H9 (cell line): Measurements from ENCODE around the gene PIK3CD. TPM values are rescaled to one million over a fixed set of nuclear protein-coding genes. Genes with fewer than 3 reads are reported as not detected.

Source experiments
- DNase-seq: peaks from one replicate; pipeline ENCODE4 v3.0.0-alpha.2; 2017
- H2AFZ ChIP-seq: one replicate; pipeline ENCODE4 v1.6.1; 2013; ENCODE audit warnings: mild to moderate bottlenecking, low read length, control low read depth, moderate library complexity
- H2AK5ac ChIP-seq: 2 replicates; pipeline ENCODE4 v1.6.1; 2013; ENCODE audit warnings: low read length, control low read depth, mixed read lengths; ENCODE audit not compliant: insufficient read length
- H2BK120ac ChIP-seq: one replicate; pipeline ENCODE4 v1.6.1; 2013; ENCODE audit warnings: low read depth, mild to moderate bottlenecking, low read length, control low read depth, inconsistent platforms; ENCODE audit not compliant: poor library complexity, severe bottlenecking
- H2BK12ac ChIP-seq: 2 replicates; pipeline ENCODE4 v1.6.1; 2013; ENCODE audit warnings: low read length, control low read depth, mixed read lengths, low read depth; ENCODE audit not compliant: insufficient read length
- H2BK15ac ChIP-seq: 2 replicates; pipeline ENCODE4 v1.6.1; 2013; ENCODE audit warnings: low read depth, low read length, control low read depth
- H2BK20ac ChIP-seq: one replicate; pipeline ENCODE4 v1.6.1; 2013; ENCODE audit warnings: low read depth, mild to moderate bottlenecking, low read length, control low read depth, inconsistent platforms; ENCODE audit not compliant: poor library complexity, severe bottlenecking
- H2BK5ac ChIP-seq: 2 replicates; pipeline ENCODE4 v1.6.1; 2013; ENCODE audit warnings: low read length, control low read depth, mixed read lengths; ENCODE audit not compliant: insufficient read length
- H3K14ac ChIP-seq: 2 replicates; pipeline ENCODE4 v1.6.1; 2013; ENCODE audit warnings: low read length, control low read depth; ENCODE audit not compliant: insufficient read depth
- H3K18ac ChIP-seq: 2 replicates; pipeline ENCODE4 v1.6.1; 2013; ENCODE audit warnings: low read depth, mild to moderate bottlenecking, mixed read lengths, low read length, control low read depth; ENCODE audit not compliant: insufficient read length
- H3K23ac ChIP-seq: 2 replicates; pipeline ENCODE4 v1.6.1; 2013; ENCODE audit warnings: low read length, control low read depth, mixed read lengths, low read depth; ENCODE audit not compliant: insufficient read length
- H3K23me2 ChIP-seq: 2 replicates; pipeline ENCODE4 v1.6.1; 2013; ENCODE audit warnings: low read depth, mild to moderate bottlenecking, mixed read lengths, low read length, control low read depth; ENCODE audit not compliant: insufficient read length, poor library complexity, severe bottlenecking
- H3K27ac ChIP-seq: 2 replicates; pipeline ENCODE4 v1.5.1; 2013; ENCODE audit warnings: low read length, control low read depth, mixed read lengths, low read depth; ENCODE audit not compliant: insufficient read length
- H3K27me3 ChIP-seq: 2 replicates; pipeline ENCODE4 v1.6.1; 2013; ENCODE audit warnings: low read length, control low read depth, inconsistent platforms; ENCODE audit not compliant: insufficient read depth
- H3K4ac ChIP-seq: 2 replicates; pipeline ENCODE4 v1.6.1; 2013; ENCODE audit warnings: low read depth, mild to moderate bottlenecking, control low read depth, inconsistent platforms, low read length, moderate library complexity
- H3K4me1 ChIP-seq: 2 replicates; pipeline ENCODE4 v1.6.1; 2013; ENCODE audit warnings: low read length, control low read depth, inconsistent platforms; ENCODE audit not compliant: insufficient read depth
- H3K4me2 ChIP-seq: 2 replicates; pipeline ENCODE4 v1.6.1; 2013; ENCODE audit warnings: low read length, control low read depth, mixed read lengths; ENCODE audit not compliant: insufficient read length, insufficient read depth
- H3K56ac ChIP-seq: 2 replicates; pipeline ENCODE4 v1.6.1; 2013; ENCODE audit warnings: low read depth, mild to moderate bottlenecking, mixed read lengths, low read length, control low read depth; ENCODE audit not compliant: insufficient read length
- H3K79me1 ChIP-seq: 2 replicates; pipeline ENCODE4 v1.6.1; 2013; ENCODE audit warnings: low read depth, mild to moderate bottlenecking, moderate library complexity, low read length, control low read depth, inconsistent platforms; ENCODE audit not compliant: insufficient read depth, poor library complexity, severe bottlenecking
- H3K79me2 ChIP-seq: 2 replicates; pipeline ENCODE4 v1.6.1; 2013; ENCODE audit warnings: low read length, control low read depth, inconsistent platforms; ENCODE audit not compliant: insufficient read depth
- H3K9ac ChIP-seq: 2 replicates; pipeline ENCODE4 v1.6.1; 2013; ENCODE audit warnings: low read length, control low read depth, mixed read lengths; ENCODE audit not compliant: insufficient read length; ENCODE audit errors: extremely low read depth
- H3K9me3 ChIP-seq: one replicate; pipeline ENCODE4 v1.6.1; 2013; ENCODE audit warnings: low read depth, low read length, inconsistent platforms; ENCODE audit not compliant: control insufficient read depth
- H3T11ph ChIP-seq: one replicate; pipeline ENCODE4 v1.6.1; 2013; ENCODE audit warnings: mild to moderate bottlenecking, low read length, control low read depth, inconsistent platforms
- H4K20me1 ChIP-seq: one replicate; pipeline ENCODE4 v1.6.1; 2013; ENCODE audit not compliant: control insufficient read depth, insufficient read length, insufficient read depth
- H4K5ac ChIP-seq: 2 replicates; pipeline ENCODE4 v1.6.1; 2013; ENCODE audit warnings: low read depth, mild to moderate bottlenecking, mixed read lengths, low read length, control low read depth; ENCODE audit not compliant: insufficient read length
- H4K8ac ChIP-seq: replicated peaks from 2 replicates; pipeline ENCODE4 v1.6.1; 2013; ENCODE audit warnings: low read length, control low read depth, mixed read lengths, low read depth; ENCODE audit not compliant: insufficient read length
- H4K91ac ChIP-seq: 2 replicates; pipeline ENCODE4 v1.6.1; 2013; ENCODE audit warnings: low read depth, mild to moderate bottlenecking, moderate library complexity, mixed read lengths, low read length, control low read depth; ENCODE audit not compliant: insufficient read length
- H3K27ac Mint-ChIP-seq, 3 experiments: 2 replicates in 2 of 3; 3 replicates in 1 of 3; pipeline ENCODE4 v1.8.0; 2020 to 2021; ENCODE audit warnings: mixed read lengths in 3 of 3, mild to moderate bottlenecking in 1 of 3, moderate library complexity in 1 of 3
- H3K27me3 Mint-ChIP-seq: 2 replicates; pipeline ENCODE4 v1.8.0; 2021; ENCODE audit warnings: low read depth, mild to moderate bottlenecking, moderate library complexity, mixed read lengths
- H3K36me3 Mint-ChIP-seq, 3 experiments: 2 replicates in 2 of 3; 3 replicates in 1 of 3; pipeline ENCODE4 v1.8.0; 2020 to 2021; ENCODE audit warnings: low read depth in 3 of 3, mixed read lengths in 3 of 3; ENCODE audit not compliant: insufficient read depth in 1 of 3
- H3K4me1 Mint-ChIP-seq, 2 experiments: 2 replicates each; pipeline ENCODE4 v1.8.0; 2020; ENCODE audit warnings: mixed read lengths in 2 of 2
- H3K4me3 Mint-ChIP-seq, 2 experiments: 2 replicates in 1 of 2; 3 replicates in 1 of 2; pipeline ENCODE4 v1.8.0; 2020 to 2021; ENCODE audit warnings: mild to moderate bottlenecking in 2 of 2, mixed read lengths in 2 of 2, moderate library complexity in 1 of 2
- H3K9me3 Mint-ChIP-seq, 2 experiments: 2 replicates in 1 of 2; 3 replicates in 1 of 2; pipeline ENCODE4 v1.8.0; 2020; ENCODE audit warnings: mild to moderate bottlenecking in 2 of 2, mixed read lengths in 2 of 2, moderate library complexity in 1 of 2
- CTCF ChIP-seq: fragments of 200-600 bp; sonication (generic); conservative IDR thresholded peaks from 3 replicates; pipeline ENCODE4 v1.8.0; 2021; ENCODE audit warnings: antibody characterized with exemption, mild to moderate bottlenecking
- WGBS: extraction: QIAGEN DNeasy Blood & Tissue Kit; methylation state at CpG from one replicate; pipeline ENCODE4 v1.1.7; 2013; ENCODE audit warnings: missing lambda C conversion rate, low lambda C conversion rate, mixed read lengths; ENCODE audit not compliant: insufficient read length; ENCODE audit errors: extremely low coverage; 5-methylcytosine and 5-hydroxymethylcytosine counted together
- total RNA-seq: library from RNA; stranded (reverse); gene quantifications from 2 replicates; pipeline ENCODE4 v1.2.1, GENCODE V29; 2021

Gene PIK3CD
- total RNA-seq, 1 experiment from 2014 or later: 10.0 TPM

GRCh38 chr1:9610548-9610947 is 41.0 kb upstream of the PIK3CD start:
- Histone ChIP-seq H3K27ac (no peak overlapping the region), H3K4me2 (no peak overlapping the region), H2AFZ (no peak overlapping the region), H3K14ac (no peak overlapping the region), H3K79me1 (no peaks in the 10 kb centered on the region), H3K79me2 (no peaks in the 10 kb centered on the region), H2AK5ac (no peak overlapping the region), H3K18ac (no peak overlapping the region), H4K20me1 (no peaks in the 10 kb centered on the region), H2BK5ac (no peak overlapping the region), H3K4ac (no peak overlapping the region), H3K56ac (no peak overlapping the region), H4K91ac (no peak overlapping the region), H4K8ac (no peak overlapping the region), H2BK12ac (no peak overlapping the region), H3K9ac (no peak overlapping the region), H2BK15ac (no peak overlapping the region), H4K5ac (no peak overlapping the region), H2BK20ac (no peak overlapping the region), H3K23ac (no peak overlapping the region), H3K23me2 (no peaks in the 10 kb centered on the region), H3K27me3 (no peaks in the 10 kb centered on the region), H3K4me1 (no peaks in the 10 kb centered on the region), H2BK120ac (no peak overlapping the region), H3T11ph (no peak overlapping the region), H3K9me3 (no peaks in the 10 kb centered on the region)
- WGBS: no CpG with 5 or more reads among the region's 25 CpGs
- Mint-ChIP-seq H3K36me3 (peaks cover 3 to 36% (median 25%) of the 10 kb centered on the region in 3 experiments; a peak in 6 of 7 replicates), H3K27me3 (no peaks in the 10 kb centered on the region), H3K27ac (no peak overlapping the region), H3K4me3 (no peak overlapping the region), H3K4me1 (peaks cover 0 to 3% of the 10 kb centered on the region in 2 experiments; a peak in 1 of 4 replicates), H3K9me3 (no peaks in the 10 kb centered on the region)
- TF ChIP-seq CTCF: no peak
- no peak for DNase-seq
